K562 (cell line): ENCODE results near the gene LRRC41. TPM values are rescaled to one million over a fixed set of nuclear protein-coding genes. Genes with fewer than 3 reads are reported as not detected.

ENCODE experiments used
- CAMTA2 ChIP-seq: fragments of 250-450 bp; sonication (Bioruptor Pico); conservative IDR thresholded peaks from 2 replicates; pipeline ENCODE4 v1.5.1; 2022
- CSDE1 ChIP-seq, 2 experiments: fragments of 450-650 bp; IDR thresholded peaks; 2 replicates each; pipeline ENCODE4 v1.6.1; 2016; ENCODE audit warnings: mild to moderate bottlenecking in 1 of 2
- DDX20 ChIP-seq: fragments of 450-650 bp; IDR thresholded peaks from 2 replicates; pipeline ENCODE4 v1.6.1; 2016; ENCODE audit warnings: missing genetic modification characterization, low read depth, mild to moderate bottlenecking, missing compliant biosample characterization, moderate library complexity
- ELF1 ChIP-seq: fragments of 200-800 bp; sonication (Bioruptor generic); IDR thresholded peaks from 2 replicates; pipeline ENCODE4 v1.6.1; 2016; ENCODE audit warnings: missing genetic modification characterization, missing compliant biosample characterization
- ETV6 ChIP-seq, 3 experiments: fragments of 150-350 bp in 1 of 3; sonication (generic) in 1 of 3; formaldehyde crosslinking in 1 of 3; IDR thresholded peaks; 2 replicates each; pipeline versions ENCODE4 v1.6.1 to v1.8.0; 2014 to 2022; ENCODE audit warnings: borderline replicate concordance in 2 of 3, low read depth in 2 of 3, antibody characterized with exemption in 1 of 3, low read length in 1 of 3, mild to moderate bottlenecking in 1 of 3, missing genetic modification reagents in 1 of 3
- HOXB6 ChIP-seq: fragments of 250-450 bp; sonication (Bioruptor Pico); IDR thresholded peaks from 2 replicates; pipeline ENCODE4 v1.5.1; 2022; ENCODE audit warnings: mild to moderate bottlenecking, borderline replicate concordance
- MAFK ChIP-seq: IDR thresholded peaks from 2 replicates; pipeline ENCODE4 v1.6.1; 2011; ENCODE audit warnings: low read length, improper control_type of control experiment
- MYBL2 ChIP-seq, 2 experiments: fragments of 450-650 bp in 1 of 2; sonication (generic) in 1 of 2; formaldehyde crosslinking in 1 of 2; IDR thresholded peaks; 2 replicates each; pipeline versions ENCODE4 v1.6.1 to v1.8.1; 2017 to 2022; ENCODE audit warnings: borderline replicate concordance in 1 of 2, inconsistent platforms in 1 of 2, low read depth in 1 of 2, mild to moderate bottlenecking in 1 of 2, missing genetic modification reagents in 1 of 2, moderate library complexity in 1 of 2
- NCOA2 ChIP-seq, 2 experiments: fragments of 450-650 bp; IDR thresholded peaks; 2 replicates each; pipeline ENCODE4 v1.6.1; 2018; ENCODE audit warnings: mild to moderate bottlenecking in 2 of 2, moderate library complexity in 1 of 2; ENCODE audit not compliant: partially characterized antibody in 2 of 2
- NR2C2 ChIP-seq, 2 experiments: fragments of 200-800 bp in 1 of 2; sonication (Bioruptor generic) in 1 of 2; sonication (generic) in 1 of 2; formaldehyde crosslinking in 1 of 2; IDR thresholded peaks; 2 replicates each; pipeline versions ENCODE4 v1.6.1 to v1.8.0; 2016 to 2022; ENCODE audit warnings: mild to moderate bottlenecking in 1 of 2, missing compliant biosample characterization in 1 of 2, missing genetic modification characterization in 1 of 2, missing genetic modification reagents in 1 of 2
- RERE ChIP-seq: sonication (generic); formaldehyde crosslinking; IDR thresholded peaks from 2 replicates; pipeline ENCODE4 v1.8.0; 2023; ENCODE audit warnings: missing genetic modification reagents, mild to moderate bottlenecking, borderline replicate concordance
- SAFB ChIP-seq: fragments of 200-400 bp; formaldehyde crosslinking; IDR thresholded peaks from 2 replicates; pipeline ENCODE4 v1.6.1; 2017; ENCODE audit warnings: low read depth, low read length, borderline replicate concordance
- STAT6 ChIP-seq: sonication (generic); formaldehyde crosslinking; IDR thresholded peaks from 2 replicates; pipeline ENCODE4 v1.8.1; 2023; ENCODE audit warnings: mild to moderate bottlenecking, missing genetic modification reagents
- ZBTB2 ChIP-seq: fragments of 450-650 bp; IDR thresholded peaks from 2 replicates; pipeline ENCODE4 v1.6.1; 2016; ENCODE audit warnings: antibody characterized with exemption
- ZNF134 ChIP-seq: fragments of 250-450 bp; sonication (Bioruptor Pico); conservative IDR thresholded peaks from 2 replicates; pipeline ENCODE4 v1.4.0; 2020
- ZSCAN32 ChIP-seq: fragments of 450-650 bp; formaldehyde crosslinking; IDR thresholded peaks from 2 replicates; pipeline ENCODE4 v1.4.0; 2020; ENCODE audit warnings: mild to moderate bottlenecking, moderate library complexity
- polyA plus RNA-seq, 8 experiments: library from polyadenylated mRNA; depleted of rRNA in 4 of 8; stranded (reverse) in 5 of 8; unstranded in 3 of 8; fragments of >200 nt; fragmentation: Nextera tagmentation in 2 of 8; fragmentation: Illumina TruSeq in 1 of 8; extraction: Ambion mirVana in 2 of 8; extraction: Trizol in 1 of 8; gene quantifications; 2 replicates each; pipeline versions ENCODE4 v1.2.1 to v1.2.3, GENCODE V29; 2011 to 2014; ENCODE audit warnings: inconsistent platforms in 1 of 8, missing spikeins in 1 of 8
- total RNA-seq, 7 experiments: library from RNA; depleted of rRNA in 6 of 7; stranded (reverse); fragments of >200 nt in 6 of 7; fragmentation: Illumina TruSeq in 2 of 7; extraction: Trizol in 2 of 7; gene quantifications; 2 replicates each; pipeline versions ENCODE4 v1.2.1 to v1.2.3, GENCODE V29; 2011 to 2021; ENCODE audit warnings: low replicate concordance in 1 of 7

Gene LRRC41
- total and polyA plus RNA-seq, 9 of the 15 experiments (the other 6 are each of a cell fraction or from before 2014, with no cell fraction given), result 10.5 to 64.7 (median 44.2) TPM

GRCh38 chr1:46246548-46247435 lies 56.6 kb downstream of the LRRC41 start (continued):
- TF ChIP-seq RERE (CRISPR knock-in tag) (no peak), NCOA2 (IDR thresholded peaks at IDR 0.05; ENCODE audit: partially characterized antibody in 2 of 2) (no peak), DDX20 (tag) (no peak), MYBL2 (IDR thresholded peaks at IDR 0.05; ENCODE audit: low read depth) (no peak), MYBL2 (CRISPR knock-in tag; IDR thresholded peaks at IDR 0.05; ENCODE audit: borderline replicate concordance) (no peak), MAFK (no peak), CSDE1 (IDR thresholded peaks at IDR 0.05) (no peak), ZBTB2 (no peak), ZNF134 (no peak), SAFB (no peak), HOXB6 (no peak), STAT6 (no peak), ETV6 (IDR thresholded peaks at IDR 0.05; ENCODE audit: borderline replicate concordance in 1 of 2, low read depth in 2 of 2, low read length in 1 of 2) (no peak), ETV6 (CRISPR knock-in tag; IDR thresholded peaks at IDR 0.05; ENCODE audit: borderline replicate concordance) (no peak), ZSCAN32 (CRISPR knock-in tag) (0 out of 2 replicates have a peak, but pooled peaks have one; percentile 27), CAMTA2 (CRISPR knock-in tag) (no peak), NR2C2 (CRISPR knock-in tag; IDR thresholded peaks at IDR 0.05) (no peak), NR2C2 (tag; IDR thresholded peaks at IDR 0.05) (no peak), ELF1 (0 out of 2 replicates have a peak, but pooled peaks have one; percentile 1)
